A673 (cell line): ENCODE data around the gene LPCAT2. TPM values are rescaled to one million over a fixed set of nuclear protein-coding genes. Genes with fewer than 3 reads are reported as not detected.

ENCODE experiments used
- BruUV-seq: library from RNA; stranded (reverse); fragments of 400-500 nt; replicated peaks from 2 replicates; lab custom pipeline; 2021; lab: Mats Ljungman, UMichigan
- CTCF ChIA-PET: fragments of 300-600 bp; sonication (Branson Sonifier 250); formaldehyde crosslinking; loops from one replicate; lab custom pipeline; 2022; ENCODE audit warnings: antibody characterized with exemption; lab: Charles Lee
- POLR2A ChIA-PET: fragments of 300-600 bp; sonication (Branson Sonifier 250); formaldehyde crosslinking; loops from one replicate; lab custom pipeline; 2022; ENCODE audit warnings: antibody characterized with exemption; ENCODE audit not compliant: low non-redundant PET; lab: Charles Lee
- DNase-seq: peaks from one replicate; pipeline ENCODE4 v3.0.0-alpha.2; 2015; ENCODE audit warnings: low spot score
- H3K27ac ChIP-seq: fragments of 200-600 bp; sonication (generic); 2 replicates; pipeline ENCODE4 v1.5.1; 2016; ENCODE audit warnings: mixed run types, low read depth, mild to moderate bottlenecking, mixed read lengths, antibody characterized with exemption, low read length; ENCODE audit not compliant: poor library complexity, severe bottlenecking
- H3K27me3 ChIP-seq: fragments of 200-600 bp; sonication (generic); replicated peaks from 2 replicates; pipeline ENCODE4 v1.6.1; 2017; ENCODE audit warnings: mixed run types, low read depth, mild to moderate bottlenecking, mixed read lengths, antibody characterized with exemption, low read length; ENCODE audit not compliant: insufficient read depth, poor library complexity
- H3K36me3 ChIP-seq: fragments of 200-600 bp; sonication (generic); 2 replicates; pipeline ENCODE4 v1.6.1; 2016; ENCODE audit warnings: mixed run types, mild to moderate bottlenecking, mixed read lengths, antibody characterized with exemption, low read length; ENCODE audit not compliant: insufficient read depth, poor library complexity, severe bottlenecking
- H3K4me1 ChIP-seq: fragments of 200-600 bp; sonication (generic); 2 replicates; pipeline ENCODE4 v1.6.1; 2017; ENCODE audit warnings: mixed run types, mild to moderate bottlenecking, mixed read lengths, antibody characterized with exemption, low read length; ENCODE audit not compliant: insufficient read depth, poor library complexity, severe bottlenecking
- H3K4me3 ChIP-seq: fragments of 200-600 bp; sonication (generic); 2 replicates; pipeline ENCODE4 v1.5.1; 2016; ENCODE audit warnings: low read depth, mixed run types, mild to moderate bottlenecking, mixed read lengths, low read length; ENCODE audit not compliant: poor library complexity, severe bottlenecking
- H3K9me3 ChIP-seq: fragments of 200-600 bp; sonication (generic); 2 replicates; pipeline ENCODE4 v1.6.1; 2016; ENCODE audit warnings: mixed run types, low read depth, mild to moderate bottlenecking, mixed read lengths, antibody characterized with exemption, low read length; ENCODE audit not compliant: poor library complexity, severe bottlenecking
- EZH2 ChIP-seq: fragments of 200-600 bp; sonication (generic); IDR thresholded peaks from 2 replicates; pipeline ENCODE4 v1.6.1; 2017; ENCODE audit warnings: borderline replicate concordance, low read depth, mild to moderate bottlenecking, mixed read lengths, antibody characterized with exemption, low read length; ENCODE audit not compliant: poor library complexity, severe bottlenecking
- intact Hi-C: fragments of 100-400 bp; cut with micrococcal nuclease; formaldehyde crosslinking; loops from one replicate; pipeline ENCODE4 v1.10.0; 2022; ENCODE audit not compliant: unreplicated experiment
- total RNA-seq: library from RNA; stranded (reverse); gene quantifications from 2 replicates; pipeline ENCODE4 v1.2.3, GENCODE V29; 2021
- TF ChIP-seq, protein P1 (sequence below): fragments of 300-800, 200-600 bp; sonication (generic); conservative IDR thresholded peaks from 2 replicates; pipeline ENCODE4 v1.5.1; 2017; ENCODE audit warnings: low read depth, mild to moderate bottlenecking, antibody characterized with exemption, low read length, moderate library complexity, mixed read lengths

Gene LPCAT2
- total RNA-seq, 1 experiment from 2014 or later: 8.2 TPM

DNA sequence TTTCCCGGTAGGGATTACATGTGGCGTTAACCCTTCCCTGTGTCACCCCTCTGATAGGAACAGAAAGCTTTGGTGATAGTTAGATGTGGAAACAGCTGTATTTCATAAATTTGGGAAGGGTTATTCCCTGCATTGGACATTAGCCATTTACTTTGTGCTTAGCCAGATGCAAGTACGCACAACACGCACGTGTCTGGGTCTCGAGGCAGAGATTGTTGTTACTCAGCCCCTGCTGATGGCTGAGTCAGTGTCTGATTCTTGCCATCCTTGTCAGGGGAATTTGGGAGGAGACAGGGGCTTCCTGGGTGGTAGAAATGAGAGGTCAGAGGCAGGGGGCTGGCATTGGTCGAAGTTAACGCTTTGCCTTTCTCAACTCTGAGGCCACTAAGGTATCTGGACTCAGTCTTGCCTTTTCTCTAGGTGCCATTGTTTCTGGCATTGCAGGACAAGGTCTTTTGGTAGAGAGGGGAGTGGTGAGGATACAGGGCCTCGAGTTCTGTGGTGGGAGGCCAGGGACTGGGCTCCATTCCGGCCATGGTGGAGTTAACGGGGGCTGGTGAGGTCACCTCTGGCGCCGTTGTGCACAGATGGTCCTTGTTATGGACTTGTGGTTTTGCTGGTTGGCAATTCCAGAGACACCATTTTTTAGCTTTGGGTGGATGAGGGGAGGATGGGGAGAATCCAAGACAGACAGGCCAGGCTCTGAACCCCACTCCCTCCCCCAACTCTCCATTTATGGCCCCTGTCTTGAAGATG is 21.6 kb upstream of the LPCAT2 start:
- Histone ChIP-seq H3K4me1 (no peaks in the 10 kb centered on the region), H3K9me3 (no peaks in the 10 kb centered on the region), H3K4me3 (no peak overlapping the region), H3K27me3 (no peaks in the 10 kb centered on the region), H3K27ac (no peak overlapping the region), H3K36me3 (no peaks in the 10 kb centered on the region)
- POLR2A ChIA-PET: no interaction called here
- no peak for DNase-seq
- BruUV-seq: no TSS peak
- intact Hi-C loops: no loop called here
- TF ChIP-seq EZH2: no peak
- TF ChIP-seq, protein P1, sequence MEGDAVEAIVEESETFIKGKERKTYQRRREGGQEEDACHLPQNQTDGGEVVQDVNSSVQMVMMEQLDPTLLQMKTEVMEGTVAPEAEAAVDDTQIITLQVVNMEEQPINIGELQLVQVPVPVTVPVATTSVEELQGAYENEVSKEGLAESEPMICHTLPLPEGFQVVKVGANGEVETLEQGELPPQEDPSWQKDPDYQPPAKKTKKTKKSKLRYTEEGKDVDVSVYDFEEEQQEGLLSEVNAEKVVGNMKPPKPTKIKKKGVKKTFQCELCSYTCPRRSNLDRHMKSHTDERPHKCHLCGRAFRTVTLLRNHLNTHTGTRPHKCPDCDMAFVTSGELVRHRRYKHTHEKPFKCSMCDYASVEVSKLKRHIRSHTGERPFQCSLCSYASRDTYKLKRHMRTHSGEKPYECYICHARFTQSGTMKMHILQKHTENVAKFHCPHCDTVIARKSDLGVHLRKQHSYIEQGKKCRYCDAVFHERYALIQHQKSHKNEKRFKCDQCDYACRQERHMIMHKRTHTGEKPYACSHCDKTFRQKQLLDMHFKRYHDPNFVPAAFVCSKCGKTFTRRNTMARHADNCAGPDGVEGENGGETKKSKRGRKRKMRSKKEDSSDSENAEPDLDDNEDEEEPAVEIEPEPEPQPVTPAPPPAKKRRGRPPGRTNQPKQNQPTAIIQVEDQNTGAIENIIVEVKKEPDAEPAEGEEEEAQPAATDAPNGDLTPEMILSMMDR: no peak
- CTCF ChIA-PET: no interaction called here

DNA sequence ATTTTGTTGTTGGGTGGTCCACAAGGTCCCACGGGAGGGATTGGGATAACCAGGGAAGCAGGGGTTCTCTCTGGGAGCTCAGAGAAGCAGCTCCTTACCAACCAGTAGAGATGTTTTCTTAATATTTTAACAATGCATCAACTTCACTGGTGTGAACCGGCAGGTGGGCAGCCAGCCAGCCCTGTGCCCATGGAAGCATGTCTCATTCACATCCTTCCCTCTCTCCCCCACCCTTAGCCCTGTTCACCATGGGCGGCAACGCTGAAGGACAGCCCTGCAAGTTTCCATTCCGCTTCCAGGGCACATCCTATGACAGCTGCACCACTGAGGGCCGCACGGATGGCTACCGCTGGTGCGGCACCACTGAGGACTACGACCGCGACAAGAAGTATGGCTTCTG is 20.6 kb upstream of the LPCAT2 start:
- no peak overlapping the region for H3K4me3 ChIP-seq
- H3K4me1 ChIP-seq: no peaks in the 10 kb centered on the region
- no TSS peak for BruUV-seq
- no peaks in the 10 kb centered on the region for H3K36me3 ChIP-seq
- no peaks in the 10 kb centered on the region for H3K27me3 ChIP-seq
- ChIA-PET CTCF (no interaction called here), POLR2A (no interaction called here)
- TF ChIP-seq, protein P1: no peak
- no peak for TF ChIP-seq EZH2
- no peaks in the 10 kb centered on the region for H3K9me3 ChIP-seq
- DNase-seq: no peak
- H3K27ac ChIP-seq: no peak overlapping the region
- intact Hi-C loops: no loop called here

DNA sequence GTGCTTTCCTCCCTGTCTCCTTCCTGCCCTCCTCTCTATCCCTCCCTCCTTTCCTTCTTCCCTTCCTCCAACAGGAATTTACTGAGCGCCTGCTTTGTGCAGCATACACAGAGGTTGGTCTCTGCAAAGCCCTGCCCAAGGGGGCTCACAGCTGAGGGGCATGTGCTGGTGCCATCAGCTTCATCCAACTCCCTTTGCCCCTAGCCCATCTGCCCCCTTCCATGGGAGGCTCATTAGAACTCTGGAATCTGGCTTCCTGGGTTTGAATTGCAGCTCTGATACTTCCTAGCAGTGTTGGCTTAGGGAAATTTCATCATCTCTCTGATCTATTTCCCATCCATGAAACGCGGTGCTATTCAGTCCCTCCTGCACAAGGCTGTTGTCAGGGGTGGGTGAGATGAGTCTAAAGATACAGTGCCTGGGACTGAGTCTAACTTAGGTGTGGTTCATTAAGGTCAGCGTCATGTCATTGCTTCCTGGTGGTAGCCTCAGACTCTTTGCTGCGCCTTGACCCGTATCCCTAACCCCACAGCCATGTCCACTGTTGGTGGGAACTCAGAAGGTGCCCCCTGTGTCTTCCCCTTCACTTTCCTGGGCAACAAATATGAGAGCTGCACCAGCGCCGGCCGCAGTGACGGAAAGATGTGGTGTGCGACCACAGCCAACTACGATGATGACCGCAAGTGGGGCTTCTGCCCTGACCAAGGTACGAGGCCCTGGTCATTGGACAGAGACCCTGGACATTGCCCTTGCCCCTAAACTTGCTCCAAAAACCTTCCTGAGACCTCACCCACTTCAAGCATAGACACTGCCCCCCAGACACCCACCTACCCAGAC is 19.5 kb upstream of the LPCAT2 start:
- TF ChIP-seq, protein P1: no peak
- TF ChIP-seq EZH2: no peak
- no peaks in the 10 kb centered on the region for H3K9me3 ChIP-seq
- intact Hi-C loops: no loop called here
- DNase-seq: no peak
- ChIA-PET CTCF (no interaction called here), POLR2A (no interaction called here)
- H3K4me1 ChIP-seq: no peaks in the 10 kb centered on the region
- no peaks in the 10 kb centered on the region for H3K27me3 ChIP-seq
- H3K27ac ChIP-seq: no peak overlapping the region
- no TSS peak for BruUV-seq
- H3K36me3 ChIP-seq: no peaks in the 10 kb centered on the region
- no peak overlapping the region for H3K4me3 ChIP-seq
